H1 (cell line): ENCODE results near the gene SF3A2. TPM values are rescaled to one million over a fixed set of nuclear protein-coding genes. Genes with fewer than 3 reads are reported as not detected.

Experiments used
- CTCF ChIA-PET: fragments of 300-600 bp; sonication (Branson Sonifier 250); formaldehyde crosslinking; loops from one replicate; lab custom pipeline; 2021; ENCODE audit not compliant: partially characterized antibody; lab: Charles Lee
- POLR2A ChIA-PET: fragments of 300-600 bp; sonication (Branson Sonifier 250); formaldehyde crosslinking; loops from one replicate; lab custom pipeline; 2021; ENCODE audit warnings: inconsistent platforms; ENCODE audit not compliant: partially characterized antibody; lab: Charles Lee
- DNase-seq, 2 experiments: peaks; one replicate each; pipeline versions ENCODE4 v3.0.0 to v3.0.0-alpha.2; 2010 to 2022; ENCODE audit warnings: low spot score in 2 of 2, low read depth in 1 of 2, mixed read lengths in 1 of 2
- FAIRE-seq: peaks from 2 replicates; lab custom pipeline; 2011; peaks lifted over from hg19 to GRCh38; lab: Jason Lieb, UNC
- H2AFZ ChIP-seq: 2 replicates; pipeline ENCODE4 v1.8.1; 2012; ENCODE audit warnings: low read length, inconsistent platforms
- H2AK5ac ChIP-seq: 2 replicates; pipeline ENCODE4 v1.6.1; 2013; ENCODE audit warnings: low read depth, low read length
- H2BK120ac ChIP-seq: replicated peaks from 2 replicates; pipeline ENCODE3; 2013; ENCODE audit warnings: low read depth, low read length, inconsistent platforms
- H2BK12ac ChIP-seq: 2 replicates; pipeline ENCODE4 v1.6.1; 2013; ENCODE audit warnings: low read depth, low read length
- H2BK15ac ChIP-seq: 2 replicates; pipeline ENCODE4 v1.6.1; 2013; ENCODE audit warnings: low read length
- H2BK20ac ChIP-seq: 2 replicates; pipeline ENCODE4 v1.6.1; 2013; ENCODE audit warnings: low read length
- H2BK5ac ChIP-seq: 2 replicates; pipeline ENCODE4 v1.6.1; 2013; ENCODE audit warnings: low read depth, low read length
- H3K14ac ChIP-seq: 2 replicates; pipeline ENCODE4 v1.6.1; 2013; ENCODE audit warnings: inconsistent platforms; ENCODE audit not compliant: insufficient read length
- H3K18ac ChIP-seq: 2 replicates; pipeline ENCODE4 v1.6.1; 2013; ENCODE audit warnings: low read length; ENCODE audit errors: extremely low read depth
- H3K23ac ChIP-seq: 2 replicates; pipeline ENCODE4 v1.6.1; 2013; ENCODE audit warnings: inconsistent platforms; ENCODE audit not compliant: insufficient read length
- H3K23me2 ChIP-seq: 2 replicates; pipeline ENCODE4 v1.6.1; 2013; ENCODE audit warnings: low read depth, low read length
- H3K27ac ChIP-seq: 2 replicates; pipeline ENCODE4 v1.6.1; 2011; ENCODE audit warnings: low read depth, low read length, inconsistent platforms
- H3K27me3 ChIP-seq, 4 experiments: replicated peaks in 1 of 4; 1 replicate in 1 of 4; 2 replicates in 3 of 4; pipeline versions ENCODE4 v1.6.1 to v1.8.1; 2011 to 2013; ENCODE audit warnings: low read length in 3 of 4, mild to moderate bottlenecking in 3 of 4, inconsistent platforms in 2 of 4, mixed read lengths in 2 of 4, moderate library complexity in 1 of 4; ENCODE audit not compliant: control insufficient read depth in 3 of 4, insufficient read depth in 3 of 4; ENCODE audit errors: extremely low read depth in 1 of 4
- H3K36me3 ChIP-seq, 4 experiments: 2 replicates each; pipeline versions ENCODE4 v1.6.1 to v1.8.1; 2011 to 2013; ENCODE audit warnings: mild to moderate bottlenecking in 4 of 4, low read length in 3 of 4, moderate library complexity in 2 of 4, control low read depth in 1 of 4, inconsistent platforms in 1 of 4; ENCODE audit not compliant: insufficient read depth in 4 of 4, control insufficient read depth in 2 of 4
- H3K4ac ChIP-seq: replicated peaks from 2 replicates; pipeline ENCODE3; 2013; ENCODE audit warnings: low read length, low read depth, mixed read lengths, inconsistent platforms; ENCODE audit not compliant: insufficient read length
- H3K4me1 ChIP-seq, 4 experiments: replicated peaks in 1 of 4; 1 replicate in 1 of 4; 2 replicates in 3 of 4; pipeline versions ENCODE4 v1.6.1 to v1.8.1; 2011 to 2013; ENCODE audit warnings: low read length in 3 of 4, inconsistent platforms in 2 of 4, mixed read lengths in 1 of 4; ENCODE audit not compliant: insufficient read depth in 4 of 4, control insufficient read depth in 3 of 4
- H3K4me2 ChIP-seq, 2 experiments: 2 replicates each; pipeline versions ENCODE4 v1.6.1 to v1.8.1; 2011 to 2013; ENCODE audit warnings: low read depth in 2 of 2, low read length in 2 of 2, control low read depth in 1 of 2, inconsistent platforms in 1 of 2, mild to moderate bottlenecking in 1 of 2; ENCODE audit not compliant: insufficient read depth in 1 of 2
- H3K4me3 ChIP-seq, 4 experiments: fragments of 200-600, 300-600 bp in 1 of 4; sonication (generic), shearing (Covaris generic), sonication (Bioruptor Twin) in 1 of 4; 2 replicates each; pipeline versions ENCODE4 v1.5.1 to v1.8.1; 2011 to 2016; ENCODE audit warnings: low read length in 4 of 4, low read depth in 3 of 4, control low read depth in 2 of 4, inconsistent platforms in 2 of 4, mild to moderate bottlenecking in 2 of 4, mixed read lengths in 1 of 4, moderate library complexity in 1 of 4; ENCODE audit not compliant: insufficient read depth in 2 of 4; ENCODE audit errors: extremely low read depth in 1 of 4
- H3K56ac ChIP-seq: replicated peaks from 2 replicates; pipeline ENCODE3; 2013; ENCODE audit warnings: low read depth, mild to moderate bottlenecking, mixed read lengths, low read length, inconsistent platforms; ENCODE audit not compliant: insufficient read length
- H3K79me1 ChIP-seq: 2 replicates; pipeline ENCODE4 v1.6.1; 2013; ENCODE audit warnings: low read depth, low read length, control low read depth
- H3K79me2 ChIP-seq, 2 experiments: 2 replicates each; pipeline versions ENCODE4 v1.6.1 to v1.8.1; 2012 to 2013; ENCODE audit warnings: low read length in 2 of 2, mild to moderate bottlenecking in 2 of 2, inconsistent platforms in 1 of 2; ENCODE audit not compliant: insufficient read depth in 2 of 2, control insufficient read depth in 1 of 2
- H3K9ac ChIP-seq, 4 experiments: replicated peaks in 1 of 4; 1 replicate in 1 of 4; 2 replicates in 3 of 4; pipeline versions ENCODE4 v1.6.1 to v1.8.1; 2011 to 2013; ENCODE audit warnings: low read depth in 3 of 4, low read length in 3 of 4, control low read depth in 2 of 4, mild to moderate bottlenecking in 2 of 4, moderate library complexity in 2 of 4, inconsistent platforms in 1 of 4; ENCODE audit errors: extremely low read depth in 1 of 4
- H3K9me3 ChIP-seq, 2 experiments: 2 replicates each; pipeline versions ENCODE4 v1.6.1 to v1.8.1; 2012 to 2013; ENCODE audit warnings: mild to moderate bottlenecking in 2 of 2, moderate library complexity in 2 of 2, control low read depth in 1 of 2, inconsistent platforms in 1 of 2, low read depth in 1 of 2, low read length in 1 of 2, mixed read lengths in 1 of 2; ENCODE audit not compliant: insufficient read depth in 2 of 2
- H4K20me1 ChIP-seq, 2 experiments: replicated peaks in 1 of 2; 2 replicates each; pipeline versions ENCODE3 to v1.8.1; 2011 to 2013; ENCODE audit warnings: inconsistent platforms in 2 of 2, low read length in 2 of 2, mild to moderate bottlenecking in 1 of 2; ENCODE audit not compliant: insufficient read depth in 2 of 2, control insufficient read depth in 1 of 2
- H4K5ac ChIP-seq: 2 replicates; pipeline ENCODE4 v1.6.1; 2013; ENCODE audit warnings: low read length, low read depth, mixed read lengths, inconsistent platforms; ENCODE audit not compliant: insufficient read length
- H4K8ac ChIP-seq: 2 replicates; pipeline ENCODE4 v1.8.0; 2013; ENCODE audit warnings: mild to moderate bottlenecking, moderate library complexity, low read length, inconsistent platforms; ENCODE audit not compliant: insufficient read depth; ENCODE audit errors: extremely low read depth
- H4K91ac ChIP-seq: replicated peaks from 2 replicates; pipeline ENCODE3; 2013; ENCODE audit warnings: low read length, mixed read lengths, inconsistent platforms; ENCODE audit not compliant: insufficient read length
- E2F6 ChIP-seq: IDR thresholded peaks from 2 replicates; pipeline ENCODE4 v1.6.1; 2012; ENCODE audit warnings: inconsistent platforms
- MAX ChIP-seq: IDR thresholded peaks from 2 replicates; pipeline ENCODE4 v1.6.1; 2012; ENCODE audit warnings: inconsistent platforms
- PHF8 ChIP-seq: fragments of 200-600 bp; sonication (generic); conservative IDR thresholded peaks from 2 replicates; pipeline ENCODE4 v1.7.1; 2012; ENCODE audit warnings: low read depth, mild to moderate bottlenecking, inconsistent platforms, low read length, moderate library complexity
- RBBP5 ChIP-seq: IDR thresholded peaks from 2 replicates; pipeline ENCODE4 v1.7.1; 2012; ENCODE audit warnings: low read depth, mild to moderate bottlenecking, inconsistent platforms, low read length, moderate library complexity, borderline replicate concordance
- TAF7 ChIP-seq: optimal IDR thresholded peaks from 2 replicates; pipeline ENCODE3; 2011; ENCODE audit warnings: low read depth, mild to moderate bottlenecking, inconsistent platforms, low read length, moderate library complexity, borderline replicate concordance
- WGBS, 2 experiments: shearing (Covaris generic) in 1 of 2; methylation state at CpG; one replicate each; pipeline versions ENCODE4 v1.1.6 to v1.1.7; 2013 to 2015; ENCODE audit warnings: low lambda C conversion rate in 2 of 2, mixed read lengths in 2 of 2, inconsistent platforms in 1 of 2, low coverage in 1 of 2, missing lambda C conversion rate in 1 of 2; ENCODE audit not compliant: insufficient replicate concordance in 2 of 2, insufficient coverage in 1 of 2, insufficient read length in 1 of 2; ENCODE audit errors: extremely low coverage in 1 of 2, missing lambda C conversion rate in 1 of 2; 5-methylcytosine and 5-hydroxymethylcytosine counted together
- polyA plus RNA-seq, 7 experiments: library from polyadenylated mRNA; depleted of rRNA in 3 of 7; stranded (reverse) in 5 of 7; unstranded in 2 of 7; fragments of >200 nt in 5 of 7; fragments of 200-250 nt in 2 of 7; gene quantifications; 1 replicate in 5 of 7; 2 replicates in 1 of 7; 4 replicates in 1 of 7; pipeline versions ENCODE4 v1.2.1 to v1.2.3, GENCODE V29; 2011 to 2013; ENCODE audit warnings: missing spikeins in 2 of 7, mixed read lengths in 2 of 7
- total RNA-seq: library from RNA; stranded (reverse); fragmentation: NEBNext Ultra II Directional; extraction: Animal tissue kit (Norgen Biotek cat#: 25700); gene quantifications from 2 replicates; pipeline ENCODE4 v1.2.1, GENCODE V29; 2021

The SF3A2 gene
- total and polyA plus RNA-seq, 2 of the 8 experiments (the other 6 are each of a cell fraction or from before 2014, with no cell fraction given): 15.3 to 146 TPM

GRCh38 chr19:2252797-2253105 lies 16.1 kb downstream of the SF3A2 start:
- Histone ChIP-seq H4K8ac (no peak overlapping the region; the same call in 1 of the 2 replicates), H3K23me2 (peaks cover 12% of the 10 kb centered on the region; the same call in 1 of the 2 replicates), H3K79me1 (no peaks in the 10 kb centered on the region), H3K4me1 (peaks cover 0 to 4% (median 2%) of the 10 kb centered on the region in 4 experiments; a peak in 5 of 7 replicates), H3K14ac (no peak overlapping the region), H3K23ac (no peak overlapping the region), H2BK5ac (no peak overlapping the region), H3K9ac (no peak overlapping the region; a peak in 1 of 7 replicates), H3K36me3 (peaks cover 0 to 1% (median under 1%) of the 10 kb centered on the region in 4 experiments; a peak in 2 of 8 replicates), H3K27me3 (peaks cover 0 to 23% (median 12%) of the 10 kb centered on the region in 4 experiments; a peak in 6 of 7 replicates), H2BK12ac (no peak overlapping the region), H2BK15ac (no peak overlapping the region), H4K20me1 (peaks cover 2 to 6% of the 10 kb centered on the region in 2 experiments), H3K4me2 (peak overlapping the region; percentile 74 to 96), H2BK120ac (no peak overlapping the region), H3K27ac (no peak overlapping the region), H4K5ac (no peak overlapping the region), H3K18ac (0 out of 2 replicates have a peak overlapping the region, but pooled peaks have one; percentile 60), H2AK5ac (no peak overlapping the region), H3K9me3 (no peaks in the 10 kb centered on the region; a peak in 1 of 4 replicates), H3K4me3 (peak overlapping the region; percentile 35 to 65 (median 47); a peak in 6 of 8 replicates), H2AFZ (no peak overlapping the region), H2BK20ac (no peak overlapping the region), H3K56ac (no peak overlapping the region), H3K79me2 (no peaks in the 10 kb centered on the region), H4K91ac (peak overlapping the region; percentile 74), H3K4ac (no peak overlapping the region)
- DNase-seq (no peak), FAIRE-seq (no peak)
- ChIA-PET CTCF (interaction anchor here (0.6 to 5.9 kb wide), 16 partner anchors 8 to 278 kb away, joined by 3 to 42 read pairs (median 7); partner anchors contain the start of gene PLEKHJ1), POLR2A (interaction anchor here (0.9 to 18.7 kb wide), 12 partner anchors 11 to 155 kb away, joined by 3 to 330 read pairs (median 4); partner anchors contain the start of genes LSM7, PLEKHJ1, SF3A2 and SPPL2B)
- WGBS, 2 experiments: 42% methylated on average over 14 of the region's 18 CpGs; no CpG with 5 or more reads in 1 of the 2 experiments
- TF ChIP-seq RBBP5 (no peak), E2F6 (peak; percentile 91), TAF7 (peak; percentile 20), MAX (peak; percentile 82), PHF8 (no peak)
